ENCODE data around the gene FUT6.
"Not testable (repeated sequence)": the region's sequence is repeated elsewhere in the genome, so short reads cannot be mapped to it uniquely, and the experiment has no call there.

FUT6 gene

GRCh38 chr19:5863030-5863665 lies 23.6 kb upstream of the FUT6 start:
- Histone ChIP-seq H3K27ac (no peak overlapping the region), H3K4me3 (no peak overlapping the region)

GRCh38 chr19:5857203-5858081 lies 17.9 kb upstream of the FUT6 start:
- Histone ChIP-seq H3K4me3 (no peak overlapping the region), H3K27ac (no peak overlapping the region)

GRCh38 chr19:5855151-5855550 lies 15.6 kb upstream of the FUT6 start:
- not testable (repeated sequence) for H3K4me3 ChIP-seq, H3K27ac ChIP-seq

GRCh38 chr19:5854121-5854520 lies 14.6 kb upstream of the FUT6 start:
- peak overlapping the region in 1 of 21 experiments; percentile 25 for H3K27ac ChIP-seq
- not testable (repeated sequence) for H3K4me3 ChIP-seq

GRCh38 chr19:5851302-5851701 lies 11.8 kb upstream of the FUT6 start, which contains the start of gene FUT3:
TSS of gene FUT3 (minus strand) at chr19:5851449.
- Histone ChIP-seq H3K4me3 (peak within 1 kb of the TSS in 1 of 7 experiments; percentile 3), H3K27ac (peak within 1 kb of the TSS in 6 of 21 experiments; percentile 26 to 64 (median 34))

GRCh38 chr19:5850743-5851293 lies 11.3 kb upstream of the FUT6 start:
- Histone ChIP-seq H3K27ac (peak overlapping the region in 6 of 21 experiments; percentile 26 to 64 (median 34)), H3K4me3 (peak overlapping the region in 1 of 7 experiments; percentile 3)

GRCh38 chr19:5850189-5850588 lies 10.7 kb upstream of the FUT6 start:
- Histone ChIP-seq H3K27ac (no peak overlapping the region), H3K4me3 (no peak overlapping the region)

- H3K27ac ChIP-seq, H3K4me3 ChIP-seq: not testable (repeated sequence)
Observed at GRCh38 chr19:5848621-5849020, 9.1 kb upstream of the FUT6 start.

- H3K27ac ChIP-seq, H3K4me3 ChIP-seq: not testable (repeated sequence)
Observed at GRCh38 chr19:5847846-5848245, 8.3 kb upstream of the FUT6 start.

- Histone ChIP-seq H3K27ac (no peak overlapping the region), H3K4me3 (no peak overlapping the region)
Observed at GRCh38 chr19:5844456-5845433, 5.2 kb upstream of the FUT6 start.

GRCh38 chr19:5843295-5843927 lies 3.9 kb upstream of the FUT6 start:
- H3K27ac ChIP-seq = no peak overlapping the region
- H3K4me3 ChIP-seq = no peak overlapping the region

- H3K27ac ChIP-seq, H3K4me3 ChIP-seq: not testable (repeated sequence)
Observed at GRCh38 chr19:5841735-5842111, 2.2 kb upstream of the FUT6 start.

GRCh38 chr19:5838353-5839064 lies 993 bp downstream of the FUT6 start:
- Histone ChIP-seq H3K27ac (no peak overlapping the region), H3K4me3 (no peak overlapping the region)

GRCh38 chr19:5837761-5838352 lies 1.6 kb downstream of the FUT6 start:
- H3K27ac ChIP-seq = no peak overlapping the region

GRCh38 chr19:5832527-5833216 lies 6.8 kb downstream of the FUT6 start:
- Histone ChIP-seq H3K4me3 (no peak overlapping the region), H3K27ac (no peak overlapping the region)

More at GRCh38 chr19:5837761-5838352, 1.6 kb downstream of the FUT6 start:
- H3K4me3 ChIP-seq = no peak overlapping the region

GRCh38 chr19:5832061-5832460 lies 7.4 kb downstream of the FUT6 start:
- Histone ChIP-seq H3K4me3 (no peak overlapping the region), H3K27ac (no peak overlapping the region)

- no peak overlapping the region for H3K27ac ChIP-seq
- no peak overlapping the region for H3K4me3 ChIP-seq
Observed at GRCh38 chr19:5831159-5831558, 8.3 kb downstream of the FUT6 start.
